ENCODE results near the gene METAP1D. TPM values are rescaled to one million over a fixed set of nuclear protein-coding genes. Genes with fewer than 3 reads are reported as not detected.

The METAP1D gene
- total and polyA plus RNA-seq, 2 donors (not counting 3 experiments of a cell fraction or from before 2014, with no cell fraction given): 4.2 to 8.1 TPM

DNA sequence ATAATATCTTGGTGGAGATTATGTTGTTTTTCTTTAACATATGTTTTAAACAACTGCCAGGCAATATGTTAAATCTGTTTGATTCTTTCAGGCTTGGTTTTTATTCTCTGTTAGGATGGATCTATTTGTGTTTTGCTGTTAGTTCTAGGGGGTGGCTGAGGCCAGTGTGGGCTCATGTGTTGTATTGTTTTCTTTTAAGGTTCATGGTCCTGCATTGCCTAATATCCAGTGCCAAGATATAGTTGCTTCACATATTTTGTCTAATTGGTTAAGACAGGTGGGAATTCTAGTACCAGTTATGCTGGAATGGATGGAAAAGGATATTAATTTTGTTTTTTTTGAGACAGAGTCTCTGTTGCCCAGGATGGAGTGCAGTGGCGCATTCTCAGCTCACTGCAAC, 7.6 kb downstream of the METAP1D start:
- H3K27ac ChIP-seq (ENCODE audit: insufficient read depth, low read depth, low read length): no peak overlapping the region
- no peak overlapping the region for H3K4me3 ChIP-seq (replicated peaks in 1 of 3; ENCODE audit: insufficient read depth in 1 of 3, low read depth in 1 of 3, low read length in 3 of 3)
- POLR2A ChIA-PET: no interaction called here
- H3K36me3 ChIP-seq (ENCODE audit: control insufficient read depth in 2 of 2, extremely low read depth in 1 of 2, insufficient read depth in 2 of 2, low read length in 2 of 2): no peaks in the 10 kb centered on the region
- CTCF ChIA-PET: interaction anchor here (0.7 kb wide), 1 partner anchor 91 kb away, joined by 5 read pairs; no protein-coding TSS in a partner anchor
- no peak for TF ChIP-seq FOS (IDR thresholded peaks at IDR 0.05; ENCODE audit: borderline replicate concordance, insufficient read depth, low read length)
- TF ChIP-seq JUN (IDR thresholded peaks at IDR 0.05; ENCODE audit: borderline replicate concordance, insufficient read depth, insufficient read length, low read depth): no peak
- TF ChIP-seq, protein P1, sequence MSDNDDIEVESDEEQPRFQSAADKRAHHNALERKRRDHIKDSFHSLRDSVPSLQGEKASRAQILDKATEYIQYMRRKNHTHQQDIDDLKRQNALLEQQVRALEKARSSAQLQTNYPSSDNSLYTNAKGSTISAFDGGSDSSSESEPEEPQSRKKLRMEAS (IDR thresholded peaks at IDR 0.05; ENCODE audit: insufficient read depth, insufficient read length): no peak
- H4K20me1 ChIP-seq (replicated peaks; ENCODE audit: control insufficient read depth, extremely low read depth, insufficient read depth, low read length): no peaks in the 10 kb centered on the region
- dilution Hi-C loops (cut with MboI; ENCODE audit: extremely low pct_ligation_motif_present, low sequenced_read_pairs) (no loop called here), intact Hi-C loops (cut with micrococcal nuclease) (loop anchor here (1.0 kb wide), 1 partner anchor 71 kb away; no protein-coding TSS in a partner anchor)
- H3K27me3 ChIP-seq (ENCODE audit: control insufficient read depth in 2 of 2, insufficient read depth in 2 of 2, low read length in 2 of 2): no peaks in the 10 kb centered on the region
- H3K9me1 ChIP-seq (replicated peaks; ENCODE audit: control insufficient read depth, extremely low read depth, insufficient read depth, low read length): no peaks in the 10 kb centered on the region
- H3K4me2 ChIP-seq (ENCODE audit: insufficient read depth, low read length): no peak overlapping the region
- H3K4me1 ChIP-seq (ENCODE audit: control insufficient read depth, extremely low read depth, insufficient read depth, low read length): no peaks in the 10 kb centered on the region
- H3K9me3 ChIP-seq (replicated peaks; ENCODE audit: control insufficient read depth, insufficient read depth, low read length): no peaks in the 10 kb centered on the region
- DNase-seq (ENCODE audit: low read depth, low spot score) (no peak), FAIRE-seq (no peak)
- H3K79me2 ChIP-seq (ENCODE audit: control insufficient read depth, insufficient read depth, low read length): no peaks in the 10 kb centered on the region
- no peak overlapping the region for H2AFZ ChIP-seq (ENCODE audit: low read depth, low read length)
- BruUV-seq (replicated peaks): no TSS peak
- H3K9ac ChIP-seq (replicated peaks; ENCODE audit: extremely low read depth, insufficient read depth, low read length): no peak overlapping the region

- CTCF ChIA-PET: interaction anchor here (1.3 kb wide), 1 partner anchor 28 kb away, joined by 3 read pairs; no protein-coding TSS in a partner anchor
Observed at GRCh38 chr2:172009823-172010222, 10.1 kb downstream of the METAP1D start.

More at GRCh38 chr2:172009823-172010222, 10.1 kb downstream of the METAP1D start:
- H4K20me1 ChIP-seq (replicated peaks; ENCODE audit: control insufficient read depth, extremely low read depth, insufficient read depth, low read length): no peaks in the 10 kb centered on the region
- H3K9ac ChIP-seq (replicated peaks; ENCODE audit: extremely low read depth, insufficient read depth, low read length): no peak overlapping the region
- no peaks in the 10 kb centered on the region for H3K79me2 ChIP-seq (ENCODE audit: control insufficient read depth, insufficient read depth, low read length)
- intact Hi-C loops (cut with micrococcal nuclease) (no loop called here), dilution Hi-C loops (cut with MboI; ENCODE audit: extremely low pct_ligation_motif_present, low sequenced_read_pairs) (no loop called here)
- no peak overlapping the region for H3K4me3 ChIP-seq (replicated peaks in 1 of 3; ENCODE audit: insufficient read depth in 1 of 3, low read depth in 1 of 3, low read length in 3 of 3)
- POLR2A ChIA-PET: no interaction called here
- DNase-seq (ENCODE audit: low read depth, low spot score): no peak
- H3K36me3 ChIP-seq (ENCODE audit: control insufficient read depth in 2 of 2, extremely low read depth in 1 of 2, insufficient read depth in 2 of 2, low read length in 2 of 2): no peaks in the 10 kb centered on the region
- H2AFZ ChIP-seq (ENCODE audit: low read depth, low read length): no peak overlapping the region
- no peak overlapping the region for H3K4me2 ChIP-seq (ENCODE audit: insufficient read depth, low read length)
- H3K9me3 ChIP-seq (replicated peaks; ENCODE audit: control insufficient read depth, insufficient read depth, low read length): no peaks in the 10 kb centered on the region
- no peak for FAIRE-seq
- no peaks in the 10 kb centered on the region for H3K9me1 ChIP-seq (replicated peaks; ENCODE audit: control insufficient read depth, extremely low read depth, insufficient read depth, low read length)
- no TSS peak for BruUV-seq (replicated peaks)
- no peak overlapping the region for H3K27ac ChIP-seq (ENCODE audit: insufficient read depth, low read depth, low read length)
- H3K27me3 ChIP-seq (ENCODE audit: control insufficient read depth in 2 of 2, insufficient read depth in 2 of 2, low read length in 2 of 2): no peaks in the 10 kb centered on the region
- no peak for TF ChIP-seq GATA2 (IDR thresholded peaks at IDR 0.05; ENCODE audit: insufficient read depth, insufficient read length, low read depth, low read length)
- TF ChIP-seq, protein P2, sequence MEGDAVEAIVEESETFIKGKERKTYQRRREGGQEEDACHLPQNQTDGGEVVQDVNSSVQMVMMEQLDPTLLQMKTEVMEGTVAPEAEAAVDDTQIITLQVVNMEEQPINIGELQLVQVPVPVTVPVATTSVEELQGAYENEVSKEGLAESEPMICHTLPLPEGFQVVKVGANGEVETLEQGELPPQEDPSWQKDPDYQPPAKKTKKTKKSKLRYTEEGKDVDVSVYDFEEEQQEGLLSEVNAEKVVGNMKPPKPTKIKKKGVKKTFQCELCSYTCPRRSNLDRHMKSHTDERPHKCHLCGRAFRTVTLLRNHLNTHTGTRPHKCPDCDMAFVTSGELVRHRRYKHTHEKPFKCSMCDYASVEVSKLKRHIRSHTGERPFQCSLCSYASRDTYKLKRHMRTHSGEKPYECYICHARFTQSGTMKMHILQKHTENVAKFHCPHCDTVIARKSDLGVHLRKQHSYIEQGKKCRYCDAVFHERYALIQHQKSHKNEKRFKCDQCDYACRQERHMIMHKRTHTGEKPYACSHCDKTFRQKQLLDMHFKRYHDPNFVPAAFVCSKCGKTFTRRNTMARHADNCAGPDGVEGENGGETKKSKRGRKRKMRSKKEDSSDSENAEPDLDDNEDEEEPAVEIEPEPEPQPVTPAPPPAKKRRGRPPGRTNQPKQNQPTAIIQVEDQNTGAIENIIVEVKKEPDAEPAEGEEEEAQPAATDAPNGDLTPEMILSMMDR (IDR thresholded peaks at IDR 0.05; ENCODE audit: extremely low read depth in 1 of 2, insufficient read depth in 1 of 2, low read depth in 1 of 2, low read length in 2 of 2): no peak
- TF ChIP-seq JUN (IDR thresholded peaks at IDR 0.05; ENCODE audit: borderline replicate concordance, insufficient read depth, insufficient read length, low read depth): no peak
- TF ChIP-seq POLR2A (IDR thresholded peaks at IDR 0.05; ENCODE audit: low read depth, low read length): no peak
- TF ChIP-seq, protein P1 (IDR thresholded peaks at IDR 0.05; ENCODE audit: insufficient read depth, insufficient read length): no peak
- no peak for TF ChIP-seq MYC (IDR thresholded peaks at IDR 0.05; ENCODE audit: low read depth, low read length)
- no peak for TF ChIP-seq EZH2 (IDR thresholded peaks at IDR 0.05; ENCODE audit: borderline replicate concordance, low read depth, low read length, severe bottlenecking)
- TF ChIP-seq FOS (IDR thresholded peaks at IDR 0.05; ENCODE audit: borderline replicate concordance, insufficient read depth, low read length): no peak
- TF ChIP-seq POLR2AphosphoS5 (IDR thresholded peaks at IDR 0.05; ENCODE audit: insufficient read depth, low read depth, low read length): no peak
- H3K4me1 ChIP-seq (ENCODE audit: control insufficient read depth, extremely low read depth, insufficient read depth, low read length): no peaks in the 10 kb centered on the region

Data from endothelial cell of umbilical vein (primary cell).